GM12891 (cell line): Measurements from ENCODE around the gene LIX1L.

Experiments used
- POLR2AphosphoS5 ChIP-seq: IDR thresholded peaks from 2 replicates; pipeline ENCODE4 v1.6.1; 2011; ENCODE audit warnings: low read depth, low read length, control low read depth
- TAF1 ChIP-seq: IDR thresholded peaks from 2 replicates; pipeline ENCODE4 v1.6.1; 2011; ENCODE audit warnings: low read depth, low read length, control low read depth

DNA sequence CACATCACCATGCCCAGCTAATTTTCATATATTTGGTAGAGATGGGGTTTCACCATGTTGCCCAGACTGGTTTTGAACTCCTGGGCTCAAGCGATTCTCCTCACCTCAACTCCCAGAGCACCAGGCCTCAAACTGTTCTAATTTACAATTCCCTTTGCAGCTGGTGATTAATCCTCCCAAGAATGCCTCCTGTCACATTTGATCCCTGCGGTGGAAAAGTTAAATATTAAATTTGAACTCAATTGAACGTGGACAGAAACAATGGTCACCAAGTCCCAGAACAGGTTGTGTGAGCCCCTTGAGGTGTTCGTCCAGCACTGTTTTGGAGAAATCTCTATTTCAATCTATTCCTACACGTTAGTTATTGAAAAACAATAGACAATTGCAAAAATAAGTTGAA, 70.2 kb downstream of the LIX1L start:
- TF ChIP-seq POLR2AphosphoS5: no peak
- no peak for TF ChIP-seq TAF1
